ENCODE measurements around the gene NEURL3.
"Not testable (repeated sequence)": the region's sequence is repeated elsewhere in the genome, so short reads cannot be mapped to it uniquely, and the experiment has no call there.

NEURL3 gene

GRCh38 chr2:96477458-96477857, 27.7 kb downstream of the NEURL3 start:
- no peak for DNase-seq

GRCh38 chr2:96471772-96472171, 33.4 kb downstream of the NEURL3 start:
- DNase-seq, result no peak

GRCh38 chr2:96470636-96471035, 34.5 kb downstream of the NEURL3 start:
- DNase-seq, result no peak

- no peak for DNase-seq
Measured at GRCh38 chr2:96470109-96470508, 35.0 kb downstream of the NEURL3 start.

- no peak for DNase-seq
Measured at GRCh38 chr2:96468904-96469303, 36.3 kb downstream of the NEURL3 start.

- no peak for DNase-seq
Measured at GRCh38 chr2:96464651-96465050, 40.5 kb downstream of the NEURL3 start.

- DNase-seq, result no peak
Measured at GRCh38 chr2:96464061-96464460, 41.1 kb downstream of the NEURL3 start.

GRCh38 chr2:96463119-96463518, 42.0 kb downstream of the NEURL3 start:
- no peak for DNase-seq

- DNase-seq, result not testable (repeated sequence)
Measured at GRCh38 chr2:96461616-96462015, 43.5 kb downstream of the NEURL3 start.

GRCh38 chr2:96452053-96452452, 53.1 kb downstream of the NEURL3 start:
- DNase-seq, result no peak

- no peak for DNase-seq
Measured at GRCh38 chr2:96449637-96450036, 55.5 kb downstream of the NEURL3 start.

GRCh38 chr2:96449174-96449573, 56.0 kb downstream of the NEURL3 start:
- DNase-seq, result no peak

- DNase-seq, result no peak
Measured at GRCh38 chr2:96447726-96448125, 57.4 kb downstream of the NEURL3 start.
